ENCODE measurements around the gene TMEM266. TPM values are rescaled to one million over a fixed set of nuclear protein-coding genes. Genes with fewer than 3 reads are reported as not detected.

TMEM266 gene
- total RNA-seq, 2 experiments from 2014 or later = 0.11 TPM; not detected in 1

DNA sequence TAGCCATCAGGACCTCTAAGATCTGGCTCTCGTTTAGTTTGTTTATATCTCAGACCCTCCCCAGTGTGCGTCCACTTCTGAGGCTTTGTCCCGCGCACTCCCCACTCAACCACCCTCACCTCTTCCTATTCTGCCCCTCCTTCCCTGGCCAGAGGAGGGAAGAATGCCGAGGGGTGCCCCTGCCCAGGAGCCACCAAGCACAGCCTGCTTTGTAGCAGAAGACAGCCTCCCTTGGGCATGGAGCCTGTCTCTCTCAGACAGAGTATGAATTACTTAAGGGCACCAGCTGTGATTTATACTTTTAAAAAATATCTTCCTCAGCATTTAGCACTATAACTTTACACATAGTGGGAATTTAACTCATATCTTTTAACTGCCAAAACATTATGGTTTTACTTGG, 6.0 kb downstream of the TMEM266 start:
- peaks cover 58% of the 10 kb centered on the region for H3K27me3 Mint-ChIP-seq

DNA sequence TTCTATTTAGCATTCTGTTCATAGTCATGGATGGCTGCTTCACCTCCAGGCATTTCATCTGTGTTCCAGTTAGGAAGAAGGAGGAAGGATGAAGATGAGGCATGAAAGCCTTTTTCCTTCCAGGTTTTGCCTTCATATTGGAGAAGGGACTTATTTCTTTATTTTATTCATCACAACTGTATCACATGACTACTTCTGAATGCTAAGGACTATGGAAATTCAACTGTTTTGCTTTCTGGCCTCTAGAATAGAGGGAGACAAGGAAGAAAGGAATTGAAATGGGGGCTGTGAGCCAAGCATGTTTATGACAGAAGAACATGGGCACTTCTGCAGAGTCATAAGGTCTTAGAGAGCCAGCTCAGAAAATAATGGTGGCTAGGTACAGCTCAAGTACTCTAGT, 10.4 kb downstream of the TMEM266 start:
- DNase-seq (no peak), ATAC-seq (no peak)
- CTCF ChIA-PET = no interaction called here
- Mint-ChIP-seq H3K9me3 (no peaks in the 10 kb centered on the region), H3K36me3 (ENCODE audit: low read depth) (no peaks in the 10 kb centered on the region), H3K27ac (no peak overlapping the region), H3K27me3 (peaks cover 21% of the 10 kb centered on the region), H3K4me3 (no peak overlapping the region), H3K4me1 (ENCODE audit: low read depth) (peaks cover 9% of the 10 kb centered on the region)
- POLR2A ChIA-PET = interaction anchor here (1.2 kb wide), 1 partner anchor 18 kb away, joined by 4 read pairs; no protein-coding TSS in a partner anchor
- intact Hi-C loops (cut with micrococcal nuclease) = no loop called here
- TF ChIP-seq, protein P1, sequence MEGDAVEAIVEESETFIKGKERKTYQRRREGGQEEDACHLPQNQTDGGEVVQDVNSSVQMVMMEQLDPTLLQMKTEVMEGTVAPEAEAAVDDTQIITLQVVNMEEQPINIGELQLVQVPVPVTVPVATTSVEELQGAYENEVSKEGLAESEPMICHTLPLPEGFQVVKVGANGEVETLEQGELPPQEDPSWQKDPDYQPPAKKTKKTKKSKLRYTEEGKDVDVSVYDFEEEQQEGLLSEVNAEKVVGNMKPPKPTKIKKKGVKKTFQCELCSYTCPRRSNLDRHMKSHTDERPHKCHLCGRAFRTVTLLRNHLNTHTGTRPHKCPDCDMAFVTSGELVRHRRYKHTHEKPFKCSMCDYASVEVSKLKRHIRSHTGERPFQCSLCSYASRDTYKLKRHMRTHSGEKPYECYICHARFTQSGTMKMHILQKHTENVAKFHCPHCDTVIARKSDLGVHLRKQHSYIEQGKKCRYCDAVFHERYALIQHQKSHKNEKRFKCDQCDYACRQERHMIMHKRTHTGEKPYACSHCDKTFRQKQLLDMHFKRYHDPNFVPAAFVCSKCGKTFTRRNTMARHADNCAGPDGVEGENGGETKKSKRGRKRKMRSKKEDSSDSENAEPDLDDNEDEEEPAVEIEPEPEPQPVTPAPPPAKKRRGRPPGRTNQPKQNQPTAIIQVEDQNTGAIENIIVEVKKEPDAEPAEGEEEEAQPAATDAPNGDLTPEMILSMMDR (IDR thresholded peaks at IDR 0.05) = no peak

More for the DNA sequence above, 6.0 kb downstream of the TMEM266 start:
- POLR2A ChIA-PET = no interaction called here
- H3K27ac Mint-ChIP-seq = no peak overlapping the region
- peaks cover 27% of the 10 kb centered on the region for H3K4me1 Mint-ChIP-seq (ENCODE audit: low read depth)
- ATAC-seq = no peak
- no peaks in the 10 kb centered on the region for H3K9me3 Mint-ChIP-seq
- H3K36me3 Mint-ChIP-seq (ENCODE audit: low read depth) = no peaks in the 10 kb centered on the region
- DNase-seq = no peak
- intact Hi-C loops (cut with micrococcal nuclease) = no loop called here
- TF ChIP-seq, protein P1 (IDR thresholded peaks at IDR 0.05) = no peak
- H3K4me3 Mint-ChIP-seq = no peak overlapping the region
- CTCF ChIA-PET = interaction anchor here (1.0 to 12.1 kb wide), 5 partner anchors 9 to 85 kb away, joined by 3 to 294 read pairs (median 7); no protein-coding TSS in a partner anchor

DNA sequence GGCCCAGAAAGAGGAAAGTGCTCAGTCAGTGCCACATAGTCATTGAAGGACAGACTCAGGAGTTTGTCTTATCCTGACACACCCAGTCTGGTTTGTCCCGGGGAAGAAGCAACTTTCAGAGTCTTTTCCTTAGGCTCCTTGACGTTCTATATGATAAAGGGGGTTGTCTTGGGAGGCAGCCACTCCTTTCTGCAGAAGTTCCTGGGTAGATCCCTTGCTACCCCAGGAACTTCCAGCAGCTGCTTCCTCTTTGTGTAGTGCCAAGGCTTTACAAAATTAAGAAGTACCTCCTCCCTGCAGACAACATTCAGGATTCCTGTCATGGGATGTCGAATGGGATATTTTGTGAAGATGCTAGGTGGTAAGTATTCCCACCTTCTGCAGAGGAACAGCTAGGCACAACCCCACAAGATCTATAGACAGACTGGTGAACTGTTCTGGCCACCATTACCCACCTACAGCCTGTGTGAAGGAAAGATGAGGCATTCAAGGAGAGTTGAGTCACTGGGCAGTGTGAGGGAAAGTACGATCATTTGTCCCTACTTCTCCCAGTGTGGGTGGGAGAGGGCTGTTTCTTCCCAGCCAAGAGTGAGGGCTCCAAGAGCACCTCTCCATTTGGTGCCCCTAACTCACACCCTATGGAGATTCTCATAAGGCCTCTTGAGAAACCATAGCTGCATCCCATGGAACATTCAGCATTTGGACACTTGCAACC, 11.3 kb downstream of the TMEM266 start:
- Mint-ChIP-seq H3K36me3 (ENCODE audit: low read depth) (no peaks in the 10 kb centered on the region), H3K27me3 (peaks cover 13% of the 10 kb centered on the region), H3K27ac (no peak overlapping the region), H3K4me3 (no peak overlapping the region), H3K9me3 (no peaks in the 10 kb centered on the region), H3K4me1 (ENCODE audit: low read depth) (no peaks in the 10 kb centered on the region)
- TF ChIP-seq, protein P1 (IDR thresholded peaks at IDR 0.05) = no peak
- POLR2A ChIA-PET = no interaction called here
- ATAC-seq (no peak), DNase-seq (no peak)
- intact Hi-C loops (cut with micrococcal nuclease) = no loop called here
- CTCF ChIA-PET = no interaction called here

DNA sequence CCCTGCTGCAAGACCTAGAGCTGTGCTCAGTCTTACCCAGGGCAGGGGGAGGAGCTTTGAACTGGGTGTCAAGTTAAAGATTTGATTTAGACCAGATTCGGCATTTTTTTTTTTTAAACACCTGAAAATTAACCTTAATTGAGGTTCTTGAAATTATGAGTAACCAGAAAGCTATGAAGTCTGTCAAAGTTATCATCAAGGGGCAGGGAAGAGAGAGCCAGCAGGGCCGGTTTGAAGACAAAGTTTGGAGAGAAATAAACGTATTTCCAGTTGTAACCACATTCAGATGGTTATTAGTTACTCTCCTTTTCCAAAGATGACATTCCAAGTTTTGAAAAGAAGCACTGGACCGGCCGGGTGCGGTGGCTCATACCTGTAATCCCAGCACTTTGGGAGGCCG, 12.0 kb downstream of the TMEM266 start:
- ChIA-PET CTCF (no interaction called here), POLR2A (no interaction called here)
- intact Hi-C loops (cut with micrococcal nuclease) = no loop called here
- H3K27me3 Mint-ChIP-seq = peaks cover 10% of the 10 kb centered on the region
- H3K27ac Mint-ChIP-seq = no peak overlapping the region
- no peaks in the 10 kb centered on the region for H3K9me3 Mint-ChIP-seq
- ATAC-seq (no peak), DNase-seq (no peak)
- no peaks in the 10 kb centered on the region for H3K36me3 Mint-ChIP-seq (ENCODE audit: low read depth)
- no peaks in the 10 kb centered on the region for H3K4me1 Mint-ChIP-seq (ENCODE audit: low read depth)
- no peak overlapping the region for H3K4me3 Mint-ChIP-seq
- TF ChIP-seq, protein P1 (IDR thresholded peaks at IDR 0.05) = no peak

DNA sequence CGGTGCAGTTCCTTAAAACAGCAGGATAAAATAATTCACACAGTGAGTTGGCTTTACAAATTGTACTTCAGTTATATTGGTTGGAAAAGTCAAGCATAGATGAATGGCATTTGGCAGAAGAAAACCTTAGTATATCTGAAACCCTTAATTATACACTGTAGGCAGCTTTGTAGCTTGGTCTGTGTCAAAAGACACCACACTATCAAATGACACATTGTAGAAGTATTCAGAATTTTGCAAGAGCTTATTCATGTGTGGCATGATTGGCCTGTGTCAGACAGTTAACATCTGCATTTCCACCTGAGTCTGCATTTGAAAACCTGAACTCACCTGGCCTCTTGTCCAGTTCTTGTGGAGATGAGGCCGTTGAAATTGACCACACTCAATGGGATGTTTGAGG, 13.8 kb downstream of the TMEM266 start:
- CTCF ChIA-PET = interaction anchor here (3.1 kb wide), 1 partner anchor 66 kb away, joined by 14 read pairs; no protein-coding TSS in a partner anchor
- no peak for ATAC-seq

More for the DNA sequence above, 13.8 kb downstream of the TMEM266 start:
- Mint-ChIP-seq H3K36me3 (ENCODE audit: low read depth) (no peaks in the 10 kb centered on the region), H3K9me3 (no peaks in the 10 kb centered on the region), H3K27ac (no peak overlapping the region), H3K4me1 (ENCODE audit: low read depth) (no peaks in the 10 kb centered on the region), H3K4me3 (no peak overlapping the region), H3K27me3 (peaks cover 10% of the 10 kb centered on the region)
- POLR2A ChIA-PET = no interaction called here
- TF ChIP-seq, protein P1 (IDR thresholded peaks at IDR 0.05) = no peak
- intact Hi-C loops (cut with micrococcal nuclease) = no loop called here
- DNase-seq = no peak
